22Rv1 (cell line): ENCODE measurements around the gene WDR13.

Source experiments
- H3K27ac ChIP-seq: fragments of 450-650 bp; 2 replicates; pipeline ENCODE4 v1.5.1; 2017
- ZFX ChIP-seq: fragments of 450-650 bp; IDR thresholded peaks from 2 replicates; pipeline ENCODE4 v1.6.1; 2017; ENCODE audit warnings: antibody characterized with exemption, borderline replicate concordance
- TF ChIP-seq, protein P1 (sequence below): fragments of 450-650 bp; IDR thresholded peaks from 2 replicates; pipeline ENCODE4 v1.5.1; 2017; ENCODE audit warnings: mild to moderate bottlenecking

The WDR13 gene

DNA sequence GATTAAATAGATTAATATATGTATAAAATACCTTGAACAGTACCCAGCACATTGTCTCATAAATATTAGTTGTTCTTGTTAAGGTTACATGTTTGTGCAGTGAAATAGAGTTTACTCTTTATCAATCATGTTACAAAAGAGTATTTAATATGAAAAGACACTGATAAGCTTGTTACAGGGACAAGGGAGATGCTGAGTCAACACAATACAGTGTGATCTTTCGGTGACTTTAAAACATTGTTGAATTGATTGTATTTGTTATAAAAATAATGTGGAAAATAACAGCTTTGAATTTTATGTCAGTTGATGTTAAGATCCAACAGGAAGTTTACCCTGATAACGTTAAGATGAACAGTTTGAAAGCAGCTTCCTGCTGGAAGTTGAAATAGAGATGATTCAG is 1.4 kb upstream of the WDR13 start:
- no peak for TF ChIP-seq ZFX
- TF ChIP-seq, protein P1, sequence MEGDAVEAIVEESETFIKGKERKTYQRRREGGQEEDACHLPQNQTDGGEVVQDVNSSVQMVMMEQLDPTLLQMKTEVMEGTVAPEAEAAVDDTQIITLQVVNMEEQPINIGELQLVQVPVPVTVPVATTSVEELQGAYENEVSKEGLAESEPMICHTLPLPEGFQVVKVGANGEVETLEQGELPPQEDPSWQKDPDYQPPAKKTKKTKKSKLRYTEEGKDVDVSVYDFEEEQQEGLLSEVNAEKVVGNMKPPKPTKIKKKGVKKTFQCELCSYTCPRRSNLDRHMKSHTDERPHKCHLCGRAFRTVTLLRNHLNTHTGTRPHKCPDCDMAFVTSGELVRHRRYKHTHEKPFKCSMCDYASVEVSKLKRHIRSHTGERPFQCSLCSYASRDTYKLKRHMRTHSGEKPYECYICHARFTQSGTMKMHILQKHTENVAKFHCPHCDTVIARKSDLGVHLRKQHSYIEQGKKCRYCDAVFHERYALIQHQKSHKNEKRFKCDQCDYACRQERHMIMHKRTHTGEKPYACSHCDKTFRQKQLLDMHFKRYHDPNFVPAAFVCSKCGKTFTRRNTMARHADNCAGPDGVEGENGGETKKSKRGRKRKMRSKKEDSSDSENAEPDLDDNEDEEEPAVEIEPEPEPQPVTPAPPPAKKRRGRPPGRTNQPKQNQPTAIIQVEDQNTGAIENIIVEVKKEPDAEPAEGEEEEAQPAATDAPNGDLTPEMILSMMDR = no peak
- no peak overlapping the region for H3K27ac ChIP-seq

DNA sequence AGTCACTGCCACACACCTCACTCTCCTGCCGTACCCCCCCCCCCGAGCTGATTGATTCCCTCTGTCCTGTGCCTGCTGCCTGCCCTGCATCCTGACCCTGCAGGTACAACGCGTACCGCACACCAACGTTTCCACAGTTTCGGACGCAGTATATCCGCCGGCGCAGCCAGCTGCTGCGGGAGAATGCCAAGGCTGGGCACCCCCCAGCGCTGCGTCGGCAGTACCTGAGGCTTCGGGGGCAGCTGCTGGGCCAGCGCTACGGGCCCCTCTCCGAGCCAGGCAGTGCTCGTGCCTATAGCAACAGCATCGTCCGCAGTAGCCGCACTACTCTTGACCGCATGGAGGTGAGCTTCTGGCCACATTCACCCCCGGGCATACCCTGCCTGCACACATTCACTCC is 1.3 kb downstream of the WDR13 start:
- H3K27ac ChIP-seq = peak overlapping the region; percentile 93
- no peak for TF ChIP-seq ZFX
- TF ChIP-seq, protein P1 = no peak

DNA sequence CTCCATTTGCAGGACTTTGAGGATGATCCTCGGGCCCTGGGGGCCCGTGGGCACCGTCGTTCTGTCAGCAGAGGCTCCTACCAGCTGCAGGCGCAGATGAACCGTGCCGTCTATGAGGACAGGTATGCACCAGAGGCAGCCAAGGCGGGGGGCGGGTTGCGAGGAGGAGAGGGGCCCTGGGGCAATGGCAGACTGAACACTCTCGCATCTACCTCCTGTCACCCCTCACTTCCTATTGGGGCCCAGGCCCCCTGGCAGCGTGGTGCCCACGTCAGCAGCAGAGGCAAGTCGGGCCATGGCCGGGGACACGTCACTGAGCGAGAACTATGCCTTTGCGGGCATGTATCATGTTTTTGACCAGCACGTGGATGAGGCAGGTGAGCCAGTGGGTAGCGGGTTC is 2.0 kb downstream of the WDR13 start:
- TF ChIP-seq, protein P1 = no peak
- TF ChIP-seq ZFX = no peak
- H3K27ac ChIP-seq = no peak overlapping the region

DNA sequence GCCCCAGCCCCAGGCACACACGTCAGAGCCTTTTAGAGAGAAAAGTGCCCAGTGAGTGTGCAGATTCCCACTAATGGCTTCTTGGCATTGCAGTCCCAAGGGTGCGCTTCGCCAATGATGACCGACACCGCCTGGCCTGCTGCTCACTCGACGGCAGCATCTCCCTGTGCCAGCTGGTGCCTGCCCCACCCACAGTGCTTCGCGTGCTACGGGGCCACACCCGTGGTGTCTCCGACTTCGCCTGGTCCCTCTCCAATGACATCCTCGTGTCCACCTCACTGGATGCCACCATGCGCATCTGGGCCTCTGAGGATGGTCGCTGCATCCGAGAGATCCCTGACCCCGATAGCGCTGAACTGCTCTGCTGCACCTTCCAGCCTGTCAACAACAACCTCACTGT is 2.9 kb downstream of the WDR13 start:
- no peak for TF ChIP-seq ZFX
- TF ChIP-seq, protein P1 = no peak
- H3K27ac ChIP-seq = no peak overlapping the region

DNA sequence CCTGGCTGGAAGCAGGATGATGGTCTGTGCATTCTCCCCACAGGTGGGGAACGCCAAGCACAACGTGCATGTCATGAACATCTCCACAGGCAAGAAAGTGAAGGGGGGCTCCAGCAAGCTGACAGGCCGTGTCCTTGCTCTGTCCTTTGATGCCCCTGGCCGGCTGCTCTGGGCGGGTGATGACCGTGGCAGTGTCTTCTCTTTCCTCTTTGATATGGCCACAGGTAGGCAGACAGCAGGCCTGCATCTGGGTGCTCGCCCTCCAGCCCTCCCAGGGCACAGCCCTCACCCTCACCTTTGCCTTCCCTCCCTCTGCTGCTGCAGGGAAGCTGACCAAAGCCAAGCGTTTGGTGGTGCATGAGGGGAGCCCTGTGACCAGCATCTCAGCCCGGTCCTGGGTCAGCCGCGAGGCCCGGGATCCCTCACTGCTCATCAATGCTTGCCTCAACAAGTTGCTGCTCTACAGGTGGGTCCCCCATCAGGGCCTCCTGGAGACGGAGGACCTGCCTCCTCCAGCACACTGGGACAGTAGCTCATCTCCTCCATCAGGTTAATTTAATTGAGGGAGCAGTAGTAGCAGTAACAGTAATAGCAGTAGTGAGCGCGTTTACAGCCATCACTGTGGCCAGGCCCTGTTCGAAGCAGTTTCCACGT is 4.6 kb downstream of the WDR13 start:
- TF ChIP-seq, protein P1 = no peak
- no peak for TF ChIP-seq ZFX
- no peak overlapping the region for H3K27ac ChIP-seq

DNA sequence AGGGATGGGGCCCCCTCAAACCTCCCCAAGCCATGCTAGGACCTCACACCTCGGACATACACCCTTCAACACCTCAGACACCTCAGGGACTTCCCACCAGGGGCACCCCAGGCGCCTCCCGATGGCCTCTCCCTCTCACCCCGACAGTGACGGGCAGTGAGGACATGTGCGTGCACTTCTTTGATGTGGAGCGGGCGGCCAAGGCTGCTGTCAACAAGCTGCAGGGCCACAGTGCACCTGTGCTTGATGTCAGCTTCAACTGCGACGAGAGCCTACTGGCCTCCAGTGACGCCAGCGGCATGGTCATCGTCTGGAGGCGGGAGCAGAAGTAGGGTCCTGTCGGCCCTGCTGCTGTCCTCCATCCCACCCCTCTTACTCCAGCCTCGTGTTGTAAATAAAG is 7.4 kb downstream of the WDR13 start:
- no peak overlapping the region for H3K27ac ChIP-seq
- TF ChIP-seq, protein P1 = no peak
- no peak for TF ChIP-seq ZFX

DNA sequence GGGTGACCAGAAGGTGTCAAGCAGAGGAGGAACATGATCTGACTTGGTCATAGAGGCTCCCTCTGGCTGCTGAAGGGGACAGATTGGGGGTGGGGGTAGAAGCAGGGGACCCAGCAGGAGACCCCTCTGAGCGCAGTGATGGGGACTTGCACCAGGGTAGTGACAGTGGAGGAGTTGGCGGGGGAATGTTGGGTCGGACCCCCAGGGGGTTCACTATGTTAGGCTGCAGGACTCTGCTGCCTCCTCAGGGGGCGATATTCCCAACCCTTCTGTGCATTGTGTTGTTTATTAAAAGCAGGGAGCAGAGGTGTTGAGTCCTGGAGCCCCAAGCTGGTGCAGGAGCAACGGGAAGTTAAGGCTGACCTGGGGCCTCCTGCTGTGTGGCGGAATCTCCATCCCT is 8.8 kb downstream of the WDR13 start:
- no peak overlapping the region for H3K27ac ChIP-seq
- TF ChIP-seq, protein P1 = 0 out of 2 replicates have a peak, but pooled peaks have one; percentile 11
- no peak for TF ChIP-seq ZFX
